ENCODE measurements around the gene CHRNA4.

DNA sequence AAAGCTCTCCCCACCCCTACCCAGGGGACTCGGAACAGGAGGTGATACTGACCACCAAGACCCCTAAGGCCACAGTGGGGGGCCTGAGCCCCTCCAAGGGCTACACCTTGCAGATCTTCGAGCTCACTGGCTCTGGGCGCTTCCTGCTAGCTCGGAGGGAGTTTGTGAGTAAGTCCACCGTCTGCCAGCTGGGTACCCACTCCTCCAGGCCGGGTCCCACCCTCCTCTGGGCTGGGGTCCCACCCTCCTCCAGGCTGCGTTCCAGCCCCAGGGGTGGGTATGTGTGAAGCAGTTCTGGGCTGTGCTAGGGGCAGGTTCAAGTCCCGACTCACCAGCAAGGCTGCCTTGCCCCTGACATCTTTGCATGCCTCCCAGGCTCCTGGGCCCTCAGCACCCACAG is 55.8 kb downstream of the CHRNA4 start:
- TF ChIP-seq, protein P1, sequence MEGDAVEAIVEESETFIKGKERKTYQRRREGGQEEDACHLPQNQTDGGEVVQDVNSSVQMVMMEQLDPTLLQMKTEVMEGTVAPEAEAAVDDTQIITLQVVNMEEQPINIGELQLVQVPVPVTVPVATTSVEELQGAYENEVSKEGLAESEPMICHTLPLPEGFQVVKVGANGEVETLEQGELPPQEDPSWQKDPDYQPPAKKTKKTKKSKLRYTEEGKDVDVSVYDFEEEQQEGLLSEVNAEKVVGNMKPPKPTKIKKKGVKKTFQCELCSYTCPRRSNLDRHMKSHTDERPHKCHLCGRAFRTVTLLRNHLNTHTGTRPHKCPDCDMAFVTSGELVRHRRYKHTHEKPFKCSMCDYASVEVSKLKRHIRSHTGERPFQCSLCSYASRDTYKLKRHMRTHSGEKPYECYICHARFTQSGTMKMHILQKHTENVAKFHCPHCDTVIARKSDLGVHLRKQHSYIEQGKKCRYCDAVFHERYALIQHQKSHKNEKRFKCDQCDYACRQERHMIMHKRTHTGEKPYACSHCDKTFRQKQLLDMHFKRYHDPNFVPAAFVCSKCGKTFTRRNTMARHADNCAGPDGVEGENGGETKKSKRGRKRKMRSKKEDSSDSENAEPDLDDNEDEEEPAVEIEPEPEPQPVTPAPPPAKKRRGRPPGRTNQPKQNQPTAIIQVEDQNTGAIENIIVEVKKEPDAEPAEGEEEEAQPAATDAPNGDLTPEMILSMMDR (IDR thresholded peaks at IDR 0.05): no peak
- TF ChIP-seq POLR2AphosphoS5 (IDR thresholded peaks at IDR 0.05; ENCODE audit: low read depth, low read length): no peak
